Activated CD8-positive, alpha-beta memory T cell treated with anti-CD3 and anti-CD28 coated beads, Interleukin-2, amount 50 U/mL, for 1 hour (primary cell): Measurements from ENCODE around the gene PTGER4.
"Not testable (repeated sequence)": the region's sequence is repeated elsewhere in the genome, so short reads cannot be mapped to it uniquely, and the experiment has no call there.

ENCODE experiments used
- DNase-seq: peaks from one replicate; pipeline ENCODE4 v3.0.0-alpha.2; 2020; ENCODE audit errors: extremely low read depth

Gene PTGER4

GRCh38 chr5:40679913-40680681 lies at the start of gene PTGER4:
PTGER4 (plus strand) TSS chr5:40679915; CDS start chr5:40680994, 1,079 bp downstream.
- DNase-seq, result no peak

DNA sequence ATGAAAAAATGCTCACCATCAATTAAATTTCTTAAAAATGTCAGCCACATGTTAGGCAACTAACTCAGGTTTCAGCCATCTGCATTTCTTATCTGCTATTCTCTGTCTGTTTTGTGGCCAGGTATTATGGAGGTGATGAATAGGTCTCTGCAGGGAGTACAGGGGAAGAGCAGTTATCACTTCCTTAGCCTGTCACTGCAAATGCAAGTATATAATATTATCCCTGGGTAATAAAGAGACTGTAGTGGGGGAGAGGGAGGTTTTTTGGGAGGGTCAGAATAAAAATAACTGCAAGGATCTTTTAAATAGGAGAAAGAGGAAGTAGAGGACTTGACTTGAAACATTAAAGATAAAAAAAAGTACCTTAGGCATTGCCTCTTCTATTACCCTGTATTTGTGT lies 49.6 kb upstream of the PTGER4 start:
- DNase-seq, result no peak

- no peak for DNase-seq
Observed at GRCh38 chr5:40631236-40631635, 48.5 kb upstream of the PTGER4 start.

- DNase-seq, result no peak
Observed at GRCh38 chr5:40634154-40634553, 45.6 kb upstream of the PTGER4 start.

DNA sequence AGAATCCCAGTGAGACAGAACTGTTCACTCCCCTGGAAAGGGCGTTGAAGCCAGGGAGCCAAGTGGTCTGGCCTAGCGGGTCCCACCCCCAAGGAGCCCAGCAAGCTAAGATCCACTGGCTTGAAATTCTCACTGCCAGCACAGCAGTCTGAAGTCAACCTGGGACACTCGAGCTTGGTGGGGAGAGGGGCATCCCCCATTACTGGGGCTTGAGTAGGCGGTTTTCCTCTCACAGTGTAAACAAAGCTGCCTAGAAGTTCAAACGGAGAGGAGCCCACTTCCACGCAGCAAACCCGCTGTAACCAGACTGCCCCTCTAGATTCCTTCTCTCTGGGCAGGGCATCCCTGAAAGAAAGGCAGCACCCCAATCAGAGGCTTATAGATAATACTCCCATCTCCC lies 45.1 kb upstream of the PTGER4 start:
- DNase-seq, result no peak

DNA sequence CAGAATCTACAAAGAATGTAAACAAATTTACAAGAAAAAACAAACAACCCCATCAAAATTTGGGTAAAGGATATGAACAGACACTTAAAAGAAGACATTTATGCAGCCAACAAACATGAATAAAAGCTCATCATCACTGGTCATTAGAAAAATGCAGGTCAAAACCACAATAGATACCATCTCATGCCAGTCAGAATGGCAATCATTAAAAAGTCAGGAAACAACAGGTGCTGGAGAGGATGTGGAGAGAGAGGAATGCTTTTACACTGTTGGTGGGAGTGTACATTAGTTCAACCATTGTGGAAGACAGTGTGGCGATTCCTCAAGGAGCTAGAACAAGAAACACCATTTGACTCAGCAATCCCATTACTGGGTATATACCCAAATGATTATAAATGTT lies 40.2 kb upstream of the PTGER4 start:
- DNase-seq, result not testable (repeated sequence)

GRCh38 chr5:40646266-40646665 lies 33.4 kb upstream of the PTGER4 start:
- no peak for DNase-seq

GRCh38 chr5:40648150-40648549 lies 31.6 kb upstream of the PTGER4 start:
- no peak for DNase-seq

DNA sequence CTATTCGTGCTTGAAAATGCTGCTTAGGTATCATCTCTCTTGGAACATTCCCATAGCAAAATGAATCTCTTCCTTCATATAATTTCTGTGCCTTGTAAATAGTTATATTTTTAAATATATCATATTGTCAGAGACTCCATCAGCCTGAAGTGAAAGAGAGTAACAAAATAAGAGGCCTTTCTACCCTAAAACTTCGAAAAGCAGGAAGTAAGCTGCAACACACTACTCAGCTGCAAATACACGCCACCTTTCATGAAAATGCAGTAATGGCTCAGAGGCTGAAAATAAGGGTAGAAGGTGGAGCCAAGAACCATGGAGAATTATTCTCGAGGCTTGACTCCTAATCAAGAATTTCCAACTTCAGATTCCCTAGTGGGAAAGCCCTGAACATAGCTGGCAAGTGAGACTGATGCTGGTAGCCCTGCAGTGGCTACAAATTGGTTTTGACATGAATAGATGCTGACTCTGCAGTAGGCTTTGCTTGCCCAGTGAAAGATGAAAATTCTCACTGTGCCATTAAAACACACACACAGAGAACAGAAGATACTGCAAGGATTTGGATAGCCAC lies 30.2 kb upstream of the PTGER4 start:
- no peak for DNase-seq

DNA sequence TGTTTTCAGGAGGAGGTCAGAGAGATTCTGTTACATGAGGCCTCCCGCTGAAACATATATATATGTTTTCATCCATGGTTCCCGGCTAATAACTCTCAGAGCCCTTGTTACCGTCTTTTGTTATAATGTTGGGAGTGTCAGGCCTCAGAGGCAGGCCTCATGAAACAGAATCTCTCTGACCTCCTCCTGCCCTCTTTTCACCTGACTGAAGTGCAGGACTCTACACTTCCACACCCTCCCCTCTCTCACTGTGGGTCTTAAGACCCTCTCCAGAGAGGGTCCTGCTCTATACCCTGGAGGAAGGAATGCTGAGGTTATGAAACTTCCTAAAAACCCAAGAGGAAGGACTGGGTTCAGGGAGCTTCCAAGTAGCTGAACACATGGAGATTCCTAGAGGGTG lies 28.5 kb upstream of the PTGER4 start:
- no peak for DNase-seq

DNA sequence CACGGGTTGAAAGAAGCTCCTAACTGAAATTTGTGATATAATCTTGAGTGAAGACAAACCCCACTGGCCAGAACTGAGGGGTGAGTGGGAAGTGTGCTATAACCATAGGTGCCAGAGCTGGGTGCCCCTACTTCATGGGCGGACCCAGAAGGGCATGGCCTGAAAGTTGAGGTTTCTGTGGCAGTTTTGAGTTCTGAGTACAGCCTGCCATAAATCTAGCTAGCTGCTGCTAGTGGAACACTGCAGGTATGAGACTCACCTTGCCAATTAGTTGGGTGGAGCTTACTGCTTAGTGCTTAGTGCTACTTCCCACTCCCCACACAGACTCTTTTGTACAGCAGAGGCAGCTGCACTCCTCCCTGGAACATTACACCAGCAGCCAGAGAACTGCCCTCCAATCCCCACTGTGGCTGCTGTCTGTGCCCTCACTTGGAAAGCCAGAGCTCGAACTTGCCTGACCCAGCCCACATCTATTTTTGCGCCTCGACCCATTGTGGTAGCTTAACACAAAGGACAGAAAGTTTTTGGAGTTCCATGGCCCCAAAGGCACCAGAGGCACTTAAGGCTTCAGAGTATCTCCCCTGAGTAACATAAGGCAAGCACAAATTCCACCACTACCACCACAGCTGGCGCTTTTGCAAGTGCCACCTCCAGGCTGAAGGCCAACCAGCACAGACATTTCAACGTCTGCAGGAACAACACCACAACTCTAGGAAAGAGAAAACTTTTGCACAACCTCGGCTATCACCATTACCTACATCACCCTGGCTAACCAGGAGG lies 27.1 kb upstream of the PTGER4 start:
- no peak for DNase-seq

DNA sequence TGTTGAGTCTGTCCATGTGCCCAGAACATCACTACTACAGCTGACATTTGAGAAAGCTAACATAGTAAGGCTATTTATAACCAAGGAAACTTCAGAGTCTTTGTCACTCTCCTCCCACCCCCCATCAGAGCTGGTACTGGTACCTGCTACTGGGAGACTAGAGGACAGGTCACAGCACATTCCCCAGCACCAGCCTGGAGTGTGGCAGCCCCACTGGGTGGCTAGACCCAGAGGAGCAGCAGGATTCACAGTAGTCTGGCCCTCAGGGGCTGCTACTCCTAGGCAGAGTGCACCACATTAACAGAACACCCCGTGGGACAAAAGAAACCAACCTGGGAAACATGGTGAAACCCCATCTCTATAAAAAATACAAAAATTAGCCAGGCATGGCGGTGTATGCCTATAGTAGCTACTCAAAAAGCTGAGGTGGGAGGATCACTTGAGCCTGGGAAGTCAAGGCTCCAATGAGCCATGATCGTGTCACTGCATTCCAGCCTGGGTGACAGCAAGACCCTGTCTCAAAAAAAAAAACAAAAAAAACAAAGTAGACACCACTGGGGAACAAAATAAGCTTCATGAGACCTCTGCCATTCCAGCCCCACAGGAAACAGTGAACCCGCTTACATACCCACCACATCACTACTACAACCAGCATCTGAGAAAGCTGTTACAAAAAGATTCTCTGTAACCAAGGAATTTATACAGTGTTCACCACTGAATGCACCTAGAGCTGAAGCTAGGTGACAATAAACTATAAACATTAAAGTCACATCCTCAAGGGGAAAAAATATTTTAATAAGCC lies 26.3 kb upstream of the PTGER4 start:
- DNase-seq, result no peak

- no peak for DNase-seq
Observed at GRCh38 chr5:40654377-40654991, 25.2 kb upstream of the PTGER4 start.

DNA sequence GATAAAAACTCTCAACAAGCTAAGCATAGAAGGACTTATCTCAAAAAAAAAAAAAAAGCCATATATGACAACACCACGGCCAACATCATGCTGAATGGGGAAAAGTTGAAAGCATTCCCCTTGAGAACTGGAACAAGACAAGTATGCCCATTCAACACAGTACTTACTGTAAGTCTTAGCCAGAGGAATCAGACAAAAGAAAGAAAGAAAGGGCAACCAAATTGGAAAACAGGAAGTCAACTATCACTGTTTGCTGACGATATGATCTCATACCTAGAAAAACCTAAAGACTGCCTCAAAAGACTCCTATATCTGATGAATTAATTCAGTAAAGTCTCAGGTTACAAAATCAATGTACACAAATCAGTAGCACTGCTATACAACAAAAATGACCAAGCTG lies 24.6 kb upstream of the PTGER4 start:
- DNase-seq, result no peak

GRCh38 chr5:40656091-40656490 lies 23.6 kb upstream of the PTGER4 start:
- not testable (repeated sequence) for DNase-seq

- DNase-seq, result no peak
Observed at GRCh38 chr5:40656766-40657165, 22.9 kb upstream of the PTGER4 start.

- no peak for DNase-seq
Observed at GRCh38 chr5:40660751-40661150, 19.0 kb upstream of the PTGER4 start.

GRCh38 chr5:40665635-40666298 lies 13.9 kb upstream of the PTGER4 start:
- DNase-seq, result no peak

DNA sequence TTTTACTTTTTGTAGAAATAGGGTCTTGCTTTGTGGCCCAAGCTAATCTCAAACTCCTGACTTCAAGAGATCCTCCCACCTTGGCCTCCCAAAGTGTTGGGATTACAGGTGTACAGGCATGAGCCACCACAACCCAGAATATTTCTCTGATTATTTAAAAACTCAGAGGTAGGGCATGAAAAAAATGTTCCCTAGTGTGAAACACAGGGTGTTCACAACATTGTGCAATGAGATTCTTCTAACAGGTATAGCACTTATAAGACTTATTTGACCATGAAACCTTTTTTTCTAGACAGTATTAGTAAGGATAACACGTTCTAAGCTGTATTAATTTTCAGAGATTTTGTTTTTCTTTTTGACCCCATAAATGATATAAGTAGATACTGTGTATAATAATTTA lies 13.1 kb upstream of the PTGER4 start:
- DNase-seq, result no peak

GRCh38 chr5:40667161-40667663 lies 12.5 kb upstream of the PTGER4 start:
- DNase-seq, result no peak
